HG03565 (cell line): ENCODE measurements around the gene MITF.

ENCODE experiments used
- ATAC-seq: cut with Tn5 transposase; IDR thresholded peaks from one replicate; pipeline ENCODE4 v1.9.1; 2021; ENCODE audit warnings: mild to moderate bottlenecking, moderate library complexity; ENCODE audit not compliant: unreplicated experiment

Gene MITF

DNA sequence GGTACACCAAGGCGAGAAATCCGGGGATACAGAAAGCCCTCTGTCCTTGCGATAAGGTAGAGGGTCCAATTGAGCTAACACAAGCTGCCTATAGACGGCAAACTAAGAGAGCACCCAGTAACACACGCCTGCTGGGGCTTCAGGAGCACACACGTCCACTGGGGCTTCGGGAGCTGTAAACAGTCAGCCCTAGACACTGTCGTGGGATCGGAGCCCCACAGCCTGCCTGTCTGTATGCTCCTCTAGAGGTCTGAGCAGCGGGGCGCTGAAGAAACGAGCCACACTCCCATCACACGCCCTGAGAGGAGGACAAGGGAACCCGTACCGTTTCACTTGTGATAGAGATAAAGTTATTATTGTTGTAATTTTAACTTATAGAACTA is 260.8 kb downstream of the MITF start:
- no peak for ATAC-seq

- no peak for ATAC-seq
Measured at GRCh38 chr3:70000563-70001081, 261.4 kb downstream of the MITF start.

DNA sequence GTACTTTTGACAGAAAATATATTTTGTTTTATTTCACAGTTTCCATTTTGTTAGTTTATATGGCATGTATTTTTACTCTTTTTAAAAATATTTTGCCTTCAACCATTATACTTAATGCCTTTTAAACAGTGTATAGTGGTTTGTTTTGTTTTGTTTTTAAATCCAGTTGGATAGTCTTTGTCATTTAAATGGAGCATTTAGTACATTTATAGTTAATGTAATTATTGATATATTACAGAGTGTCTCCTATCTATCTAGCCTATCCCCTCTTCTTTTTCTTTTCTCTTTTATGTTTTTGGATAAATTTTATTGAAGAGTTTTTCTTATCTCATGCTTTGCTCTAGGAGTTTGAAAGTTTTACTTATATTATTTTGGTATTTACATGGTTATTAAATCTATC is 263.9 kb downstream of the MITF start:
- no peak for ATAC-seq

DNA sequence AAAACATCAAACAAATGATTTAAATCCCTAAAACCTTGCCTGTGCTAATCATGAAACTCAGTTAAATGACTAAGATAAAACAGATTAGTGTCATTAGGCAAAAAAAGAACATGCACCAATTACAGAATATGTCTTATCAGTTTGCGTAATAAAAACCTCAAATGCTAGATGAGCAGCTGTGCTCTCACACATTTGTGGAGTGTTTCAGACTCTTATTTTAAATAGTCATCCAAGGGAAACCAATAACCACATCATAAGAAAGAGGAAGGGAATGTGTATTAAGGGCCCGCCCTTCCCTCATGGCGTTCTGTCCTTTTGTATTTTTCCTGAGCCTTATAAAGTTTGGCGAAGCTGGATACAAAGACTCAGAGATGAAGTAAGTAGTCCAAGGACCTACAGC is 266.8 kb downstream of the MITF start:
- no peak for ATAC-seq

GRCh38 chr3:70010346-70010745 is 271.1 kb downstream of the MITF start:
- no peak for ATAC-seq

DNA sequence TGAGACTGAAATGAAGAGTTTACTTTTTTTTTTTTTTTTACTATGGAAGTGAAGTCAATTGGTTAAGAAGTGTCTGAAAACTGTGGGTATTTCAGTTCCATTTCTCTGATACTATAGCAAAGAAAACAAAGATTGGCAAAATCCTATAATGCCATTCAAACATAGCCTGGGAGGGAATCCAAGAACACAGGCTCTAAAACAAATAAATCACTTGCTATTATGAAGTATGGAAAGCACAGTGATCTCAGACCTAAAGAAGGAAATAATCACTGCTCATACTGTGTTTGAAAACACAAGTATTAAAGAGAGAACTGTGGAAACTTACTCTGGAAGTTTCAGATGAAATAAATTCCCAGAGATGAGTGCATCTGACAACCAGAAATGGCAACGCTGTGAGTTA is 272.3 kb downstream of the MITF start:
- no peak for ATAC-seq
